GM21360 (cell line): ENCODE data around the gene CNIH4.
"Not testable (repeated sequence)": the region's sequence is repeated elsewhere in the genome, so short reads cannot be mapped to it uniquely, and the experiment has no call there.

Experiments used
- ATAC-seq: cut with Tn5 transposase; IDR thresholded peaks from one replicate; pipeline ENCODE4 v1.9.1; 2021; ENCODE audit warnings: mild to moderate bottlenecking, moderate library complexity; ENCODE audit not compliant: unreplicated experiment

Gene CNIH4

GRCh38 chr1:224392411-224393249 lies 36.0 kb downstream of the CNIH4 start:
- no peak for ATAC-seq

GRCh38 chr1:224393294-224393693 lies 36.6 kb downstream of the CNIH4 start:
- no peak for ATAC-seq

- ATAC-seq: no peak
These were observed 43.2 kb downstream of the CNIH4 start for GRCh38 chr1:224399887-224400286.

- no peak for ATAC-seq
These were observed 45.9 kb downstream of the CNIH4 start for GRCh38 chr1:224402472-224403036.

GRCh38 chr1:224404916-224405603 lies 48.4 kb downstream of the CNIH4 start:
- ATAC-seq: no peak

GRCh38 chr1:224405604-224405970 lies 48.9 kb downstream of the CNIH4 start:
- no peak for ATAC-seq

GRCh38 chr1:224406216-224406615 lies 49.5 kb downstream of the CNIH4 start:
- ATAC-seq: no peak

- no peak for ATAC-seq
These were observed 51.1 kb downstream of the CNIH4 start for GRCh38 chr1:224407571-224408293.

GRCh38 chr1:224408294-224408590 lies 51.6 kb downstream of the CNIH4 start:
- ATAC-seq: no peak

GRCh38 chr1:224411766-224412165 lies 55.1 kb downstream of the CNIH4 start:
- no peak for ATAC-seq

- ATAC-seq: no peak
These were observed 63.4 kb downstream of the CNIH4 start for GRCh38 chr1:224420106-224420505.

GRCh38 chr1:224425279-224425884 lies 68.7 kb downstream of the CNIH4 start:
- ATAC-seq: no peak

GRCh38 chr1:224426869-224427268 lies 70.2 kb downstream of the CNIH4 start:
- ATAC-seq: not testable (repeated sequence)

GRCh38 chr1:224427346-224427745 lies 70.7 kb downstream of the CNIH4 start:
- ATAC-seq: no peak

- ATAC-seq: not testable (repeated sequence)
These were observed 72.0 kb downstream of the CNIH4 start for GRCh38 chr1:224428713-224429112.
